ENCODE measurements around the gene ATG12.

The ATG12 gene

GRCh38 chr5:115806986-115807653, 34.2 kb downstream of the ATG12 start:
- DNase-seq: no peak

GRCh38 chr5:115801984-115802383, 39.4 kb downstream of the ATG12 start:
- no peak for DNase-seq

GRCh38 chr5:115801152-115801551, 40.2 kb downstream of the ATG12 start:
- DNase-seq: no peak

- DNase-seq: no peak
Observed at GRCh38 chr5:115800108-115800507, 41.3 kb downstream of the ATG12 start.

GRCh38 chr5:115798252-115798651, 43.1 kb downstream of the ATG12 start:
- DNase-seq: no peak

GRCh38 chr5:115796656-115797055, 44.7 kb downstream of the ATG12 start:
- DNase-seq: no peak

- DNase-seq: no peak
Observed at GRCh38 chr5:115795700-115796099, 45.7 kb downstream of the ATG12 start.

- DNase-seq: no peak
Observed at GRCh38 chr5:115788440-115788839, 52.9 kb downstream of the ATG12 start.

GRCh38 chr5:115787426-115787825, 53.9 kb downstream of the ATG12 start:
- DNase-seq: no peak

GRCh38 chr5:115785381-115786065, 55.8 kb downstream of the ATG12 start:
- no peak for DNase-seq

- no peak for DNase-seq
Observed at GRCh38 chr5:115778417-115778816, 62.9 kb downstream of the ATG12 start.

Data from CD4-positive, alpha-beta T cell treated with Interleukin-17A for 1 hour (primary cell).